Neural progenitor cell (in vitro differentiated cells): ENCODE data around the gene OSTM1. TPM values are rescaled to one million over a fixed set of nuclear protein-coding genes. Genes with fewer than 3 reads are reported as not detected.
A peak's percentile ranks its signal among the peaks of the same experiment; 100 is the strongest.

Experiments
- DNase-seq: peaks from one replicate; pipeline ENCODE4 v3.0.0-alpha.2; 2016; ENCODE audit warnings: low spot score
- H2AFZ ChIP-seq: fragments of 200-600 bp; sonication (generic); replicated peaks from 2 replicates; pipeline ENCODE4 v1.6.1; 2016; ENCODE audit warnings: antibody characterized with exemption
- H3F3A ChIP-seq: fragments of 200-600 bp; sonication (generic); 2 replicates; pipeline ENCODE4 v1.6.1; 2016; ENCODE audit warnings: antibody characterized with exemption, low read depth
- H3K27ac ChIP-seq: fragments of 200-600 bp; sonication (generic); 2 replicates; pipeline ENCODE4 v1.5.1; 2016; ENCODE audit warnings: mild to moderate bottlenecking
- H3K27me3 ChIP-seq: fragments of 200-600 bp; sonication (generic); 2 replicates; pipeline ENCODE4 v1.6.1; 2016; ENCODE audit warnings: mild to moderate bottlenecking, moderate library complexity
- H3K36me3 ChIP-seq: fragments of 200-600 bp; sonication (generic); 2 replicates; pipeline ENCODE4 v1.5.1; 2016
- H3K4me1 ChIP-seq: fragments of 200-600 bp; sonication (generic); 2 replicates; pipeline ENCODE4 v1.6.1; 2016; ENCODE audit warnings: mixed run types
- H3K4me2 ChIP-seq: fragments of 200-600 bp; sonication (generic); 2 replicates; pipeline ENCODE4 v1.6.1; 2016
- H3K4me3 ChIP-seq: fragments of 200-600 bp; sonication (generic); 2 replicates; pipeline ENCODE4 v1.5.1; 2016
- H3K79me2 ChIP-seq: fragments of 200-600 bp; sonication (generic); 2 replicates; pipeline ENCODE4 v1.6.1; 2016; ENCODE audit warnings: low read depth
- H3K9ac ChIP-seq: fragments of 200-600 bp; sonication (generic); 2 replicates; pipeline ENCODE4 v1.6.1; 2016
- H3K9me3 ChIP-seq: fragments of 200-600 bp; sonication (generic); 2 replicates; pipeline ENCODE4 v1.5.1; 2016; ENCODE audit warnings: low read depth
- H4K20me1 ChIP-seq: fragments of 200-600 bp; sonication (generic); 2 replicates; pipeline ENCODE4 v1.6.1; 2016; ENCODE audit warnings: low read depth
- H3K27ac Mint-ChIP-seq: 3 replicates; pipeline ENCODE4 v1.8.0; 2021; ENCODE audit warnings: mixed read lengths
- H3K27me3 Mint-ChIP-seq: 2 replicates; pipeline ENCODE4 v1.8.0; 2022; ENCODE audit warnings: low read depth, mild to moderate bottlenecking, inconsistent platforms, moderate library complexity, mixed read lengths; ENCODE audit not compliant: insufficient read depth
- H3K36me3 Mint-ChIP-seq: 3 replicates; pipeline ENCODE4 v1.8.0; 2021; ENCODE audit warnings: mixed read lengths
- H3K4me1 Mint-ChIP-seq: 3 replicates; pipeline ENCODE4 v1.8.0; 2021; ENCODE audit warnings: mixed read lengths
- H3K4me3 Mint-ChIP-seq: 3 replicates; pipeline ENCODE4 v1.8.0; 2021; ENCODE audit warnings: mild to moderate bottlenecking, moderate library complexity, mixed read lengths
- H3K9me3 Mint-ChIP-seq: 3 replicates; pipeline ENCODE4 v1.8.0; 2020; ENCODE audit warnings: mixed read lengths
- CTCF ChIP-seq: fragments of 200-600 bp; sonication (generic); IDR thresholded peaks from 2 replicates; pipeline ENCODE4 v1.5.1; 2017; ENCODE audit warnings: antibody characterized with exemption, mild to moderate bottlenecking
- EZH2 ChIP-seq: fragments of 200-600 bp; sonication (generic); IDR thresholded peaks from 2 replicates; pipeline ENCODE4 v1.6.1; 2017; ENCODE audit warnings: antibody characterized with exemption, mild to moderate bottlenecking, moderate library complexity
- EZH2phosphoT487 ChIP-seq: fragments of 200-600 bp; sonication (generic); IDR thresholded peaks from 2 replicates; pipeline ENCODE4 v1.6.1; 2017; ENCODE audit warnings: antibody characterized with exemption
- total RNA-seq: library from RNA; depleted of rRNA; stranded (reverse); fragments of >200 nt; gene quantifications from 2 replicates; pipeline ENCODE4 v1.2.3, GENCODE V29; 2015; ENCODE audit warnings: low replicate concordance

Gene OSTM1
- total RNA-seq, 1 donor from 2014 or later: 42.8 TPM

GRCh38 chr6:108106694-108107093, 32.2 kb upstream of the OSTM1 start:
- Mint-ChIP-seq H3K27me3 (no peaks in the 10 kb centered on the region), H3K27ac (no peak overlapping the region), H3K36me3 (no peaks in the 10 kb centered on the region), H3K9me3 (no peaks in the 10 kb centered on the region), H3K4me1 (peaks cover 11% of the 10 kb centered on the region), H3K4me3 (no peak overlapping the region)
- Histone ChIP-seq H3K27me3 (peaks cover 24% of the 10 kb centered on the region), H3K79me2 (no peaks in the 10 kb centered on the region), H2AFZ (no peak overlapping the region), H3K4me1 (no peaks in the 10 kb centered on the region), H3K4me2 (no peak overlapping the region), H3K4me3 (no peak overlapping the region), H3K9me3 (no peaks in the 10 kb centered on the region), H3K36me3 (no peaks in the 10 kb centered on the region), H4K20me1 (no peaks in the 10 kb centered on the region), H3F3A (no peaks in the 10 kb centered on the region), H3K9ac (no peak overlapping the region), H3K27ac (no peak overlapping the region)
- DNase-seq: no peak
- TF ChIP-seq EZH2phosphoT487 (no peak), EZH2 (no peak), CTCF (no peak)

GRCh38 chr6:108106261-108106660, 31.7 kb upstream of the OSTM1 start:
- Mint-ChIP-seq H3K27ac (no peak overlapping the region), H3K9me3 (no peaks in the 10 kb centered on the region), H3K4me1 (peaks cover 11% of the 10 kb centered on the region), H3K4me3 (no peak overlapping the region), H3K27me3 (no peaks in the 10 kb centered on the region), H3K36me3 (no peaks in the 10 kb centered on the region)
- Histone ChIP-seq H3K4me1 (no peaks in the 10 kb centered on the region), H3F3A (no peaks in the 10 kb centered on the region), H3K4me2 (no peak overlapping the region), H3K9me3 (no peaks in the 10 kb centered on the region), H4K20me1 (no peaks in the 10 kb centered on the region), H2AFZ (no peak overlapping the region), H3K4me3 (no peak overlapping the region), H3K36me3 (no peaks in the 10 kb centered on the region), H3K27me3 (peaks cover 20% of the 10 kb centered on the region), H3K79me2 (no peaks in the 10 kb centered on the region), H3K9ac (no peak overlapping the region), H3K27ac (no peak overlapping the region)
- DNase-seq: peak; percentile 24
- TF ChIP-seq EZH2 (no peak), EZH2phosphoT487 (no peak), CTCF (no peak)

GRCh38 chr6:108105571-108105970, 31.0 kb upstream of the OSTM1 start:
- no peaks in the 10 kb centered on the region for H3K79me2 ChIP-seq
- no peaks in the 10 kb centered on the region for H4K20me1 ChIP-seq
- Mint-ChIP-seq H3K9me3 (no peaks in the 10 kb centered on the region), H3K4me1 (peaks cover 11% of the 10 kb centered on the region), H3K27me3 (no peaks in the 10 kb centered on the region), H3K27ac (no peak overlapping the region), H3K4me3 (no peak overlapping the region), H3K36me3 (no peaks in the 10 kb centered on the region)
- H3K27ac ChIP-seq: no peak overlapping the region
- H3K27me3 ChIP-seq: peaks cover 13% of the 10 kb centered on the region
- no peaks in the 10 kb centered on the region for H3F3A ChIP-seq
- H3K4me1 ChIP-seq: no peaks in the 10 kb centered on the region
- no peak overlapping the region for H3K4me3 ChIP-seq
- H2AFZ ChIP-seq: no peak overlapping the region
- DNase-seq: no peak
- H3K9ac ChIP-seq: no peak overlapping the region
- no peaks in the 10 kb centered on the region for H3K9me3 ChIP-seq
- no peak overlapping the region for H3K4me2 ChIP-seq
- TF ChIP-seq EZH2phosphoT487: no peak
- no peak for TF ChIP-seq CTCF
- no peak for TF ChIP-seq EZH2
- no peaks in the 10 kb centered on the region for H3K36me3 ChIP-seq

- Histone ChIP-seq H3K27me3 (no peaks in the 10 kb centered on the region), H3F3A (no peaks in the 10 kb centered on the region), H4K20me1 (no peaks in the 10 kb centered on the region), H3K9ac (no peak overlapping the region), H3K79me2 (no peaks in the 10 kb centered on the region), H3K27ac (no peak overlapping the region), H3K4me2 (no peak overlapping the region), H3K36me3 (no peaks in the 10 kb centered on the region), H2AFZ (no peak overlapping the region), H3K4me3 (no peak overlapping the region), H3K9me3 (no peaks in the 10 kb centered on the region), H3K4me1 (no peaks in the 10 kb centered on the region)
- no peak overlapping the region for H3K27ac Mint-ChIP-seq
- no peak for DNase-seq
- TF ChIP-seq EZH2: no peak
- TF ChIP-seq EZH2phosphoT487: no peak
- TF ChIP-seq CTCF: no peak
- peaks cover 11% of the 10 kb centered on the region for H3K4me1 Mint-ChIP-seq
- H3K36me3 Mint-ChIP-seq: no peaks in the 10 kb centered on the region
- no peaks in the 10 kb centered on the region for H3K9me3 Mint-ChIP-seq
- H3K27me3 Mint-ChIP-seq: no peaks in the 10 kb centered on the region
- H3K4me3 Mint-ChIP-seq: no peak overlapping the region
Measured at GRCh38 chr6:108102965-108103364, 28.4 kb upstream of the OSTM1 start.
